HEK293 (cell line): ENCODE data around the gene FLNA.

Source experiments
- CTCF ChIA-PET: fragments of 350-600 bp; formaldehyde crosslinking; extraction: SDS; loops from one replicate; lab custom pipeline; 2021; ENCODE audit warnings: antibody characterized with exemption; lab: Yijun Ruan, JAX
- POLR2A ChIA-PET: fragments of 300-600 bp; formaldehyde crosslinking; extraction: SDS; loops from one replicate; lab custom pipeline; 2020; ENCODE audit warnings: antibody characterized with exemption, inconsistent platforms; lab: Yijun Ruan, JAX
- H3K27ac ChIP-seq: fragments of 200-500 bp; sonication (Bioruptor generic); 2 replicates; pipeline ENCODE4 v1.5.1; 2014; ENCODE audit warnings: low read depth, low read length, control low read depth, inconsistent platforms; ENCODE audit errors: extremely low read depth
- H3K36me3 ChIP-seq, 2 experiments: fragments of 200-500 bp in 1 of 2; sonication (Bioruptor generic) in 1 of 2; 1 replicate in 1 of 2; 2 replicates in 1 of 2; pipeline ENCODE4 v1.5.1; 2014 to 2017; ENCODE audit warnings: inconsistent platforms in 2 of 2, low read length in 2 of 2; ENCODE audit not compliant: control insufficient read depth in 2 of 2, insufficient read depth in 1 of 2
- H3K4me1 ChIP-seq: fragments of 200-500 bp; sonication (Bioruptor generic); 2 replicates; pipeline ENCODE4 v1.5.1; 2014; ENCODE audit warnings: mild to moderate bottlenecking, low read length, inconsistent platforms; ENCODE audit not compliant: control insufficient read depth, insufficient read depth
- H3K4me3 ChIP-seq: 2 replicates; pipeline ENCODE4 v1.5.1; 2011; ENCODE audit warnings: low read depth, mild to moderate bottlenecking, control low read depth, low read length, moderate library complexity
- H3K9me3 ChIP-seq: fragments of 200-500 bp; sonication (Bioruptor generic); 2 replicates; pipeline ENCODE4 v1.5.1; 2014; ENCODE audit warnings: low read depth, low read length, inconsistent platforms; ENCODE audit not compliant: control insufficient read depth, insufficient read depth
- AEBP2 ChIP-seq: fragments of 450-650 bp; formaldehyde crosslinking; IDR thresholded peaks from 2 replicates; pipeline ENCODE4 v1.5.1; 2016; ENCODE audit warnings: missing biosample characterization, missing genetic modification characterization, borderline replicate concordance
- BCL11A ChIP-seq: fragments of 450-650 bp; formaldehyde crosslinking; IDR thresholded peaks from 2 replicates; pipeline ENCODE4 v1.5.1; 2016; ENCODE audit warnings: low read depth, missing biosample characterization, missing genetic modification characterization
- GFI1B ChIP-seq: fragments of 450-650 bp; formaldehyde crosslinking; IDR thresholded peaks from 2 replicates; pipeline ENCODE4 v1.5.1; 2016; ENCODE audit warnings: missing biosample characterization, missing genetic modification characterization
- GLI2 ChIP-seq: fragments of 450-650 bp; formaldehyde crosslinking; IDR thresholded peaks from 2 replicates; pipeline ENCODE4; 2017; ENCODE audit warnings: missing biosample characterization, missing genetic modification characterization, low read depth, borderline replicate concordance
- GLIS2 ChIP-seq: fragments of 450-650 bp; formaldehyde crosslinking; IDR thresholded peaks from 2 replicates; pipeline ENCODE4 v1.5.1; 2016; ENCODE audit warnings: missing biosample characterization, missing genetic modification characterization
- SALL2 ChIP-seq: fragments of 450-650 bp; formaldehyde crosslinking; IDR thresholded peaks from 2 replicates; pipeline ENCODE4 v1.5.0; 2017; ENCODE audit warnings: missing biosample characterization, mild to moderate bottlenecking, missing genetic modification characterization, borderline replicate concordance
- ZNF133 ChIP-seq: fragments of 450-650 bp; formaldehyde crosslinking; IDR thresholded peaks from 2 replicates; pipeline ENCODE4 v1.5.1; 2016; ENCODE audit warnings: missing biosample characterization, missing genetic modification characterization
- ZNF140 ChIP-seq: fragments of 450-650 bp; formaldehyde crosslinking; IDR thresholded peaks from 2 replicates; pipeline ENCODE4 v1.5.1; 2016; ENCODE audit warnings: missing biosample characterization, missing genetic modification characterization
- ZNF169 ChIP-seq: fragments of 450-650 bp; formaldehyde crosslinking; IDR thresholded peaks from 2 replicates; pipeline ENCODE4 v1.5.1; 2016; ENCODE audit warnings: missing biosample characterization, missing genetic modification characterization
- ZNF202 ChIP-seq: fragments of 450-650 bp; formaldehyde crosslinking; IDR thresholded peaks from 2 replicates; pipeline ENCODE4 v1.5.1; 2016; ENCODE audit warnings: missing biosample characterization, missing genetic modification characterization, borderline replicate concordance
- ZNF274 ChIP-seq, 2 experiments: fragments of 200-500 bp in 1 of 2; fragments of 450-650 bp in 1 of 2; sonication (Bioruptor generic) in 1 of 2; formaldehyde crosslinking in 1 of 2; IDR thresholded peaks; 2 replicates each; pipeline versions ENCODE4 v1.5.1 to v1.6.1; 2014 to 2016; ENCODE audit warnings: borderline replicate concordance in 1 of 2, inconsistent platforms in 1 of 2, low read length in 1 of 2, missing biosample characterization in 1 of 2, missing genetic modification characterization in 1 of 2
- ZNF558 ChIP-seq: fragments of 450-650 bp; formaldehyde crosslinking; IDR thresholded peaks from 2 replicates; pipeline ENCODE4 v1.5.1; 2016; ENCODE audit warnings: missing biosample characterization, missing genetic modification characterization
- ZNF571 ChIP-seq: fragments of 450-650 bp; formaldehyde crosslinking; IDR thresholded peaks from 2 replicates; pipeline ENCODE4 v1.5.0; 2017; ENCODE audit warnings: missing biosample characterization, missing genetic modification characterization
- ZNF664 ChIP-seq: fragments of 450-650 bp; formaldehyde crosslinking; IDR thresholded peaks from 2 replicates; pipeline ENCODE4 v1.5.1; 2016; ENCODE audit warnings: missing biosample characterization, missing genetic modification characterization
- ZNF677 ChIP-seq: fragments of 450-650 bp; IDR thresholded peaks from 2 replicates; pipeline ENCODE4 v1.5.0; 2018; ENCODE audit warnings: missing biosample characterization, mild to moderate bottlenecking, missing genetic modification characterization, moderate library complexity
- ZNF777 ChIP-seq: fragments of 450-650 bp; formaldehyde crosslinking; IDR thresholded peaks from 2 replicates; pipeline ENCODE4 v1.5.1; 2017; ENCODE audit warnings: missing biosample characterization, missing genetic modification characterization, borderline replicate concordance
- TF ChIP-seq, protein P1 (sequence below): fragments of 450-650 bp; formaldehyde crosslinking; conservative IDR thresholded peaks from 2 replicates; pipeline ENCODE4 v1.5.1; 2016; ENCODE audit warnings: low read depth, missing biosample characterization, missing genetic modification characterization
- TF ChIP-seq, protein P2 (sequence below): sonication (generic); formaldehyde crosslinking; IDR thresholded peaks from 2 replicates; pipeline ENCODE4 v1.8.1; 2022; ENCODE audit warnings: mild to moderate bottlenecking, moderate library complexity, missing genetic modification reagents

The FLNA gene

GRCh38 chrX:154367474-154368308, 6.7 kb downstream of the FLNA start:
- Histone ChIP-seq H3K9me3 (no peaks in the 10 kb centered on the region), H3K4me1 (peaks cover 7% of the 10 kb centered on the region; the same call in 1 of the 2 replicates), H3K4me3 (no peak overlapping the region), H3K27ac (0 out of 2 replicates have a peak overlapping the region, but pooled peaks have one; percentile 16), H3K36me3 (peaks cover 10 to 69% of the 10 kb centered on the region in 2 experiments; a peak in 2 of 3 replicates)
- TF ChIP-seq BCL11A (tag by site-specific recombination) (no peak), SALL2 (tag by site-specific recombination) (no peak), ZNF202 (tag by site-specific recombination) (no peak), GLI2 (no peak), GLIS2 (tag by site-specific recombination) (no peak), ZNF274 (IDR thresholded peaks at IDR 0.05; ENCODE audit: low read length) (no peak), ZNF274 (tag by site-specific recombination; IDR thresholded peaks at IDR 0.05; ENCODE audit: borderline replicate concordance) (no peak), GFI1B (tag by site-specific recombination) (no peak), ZNF140 (tag by site-specific recombination) (no peak), ZNF571 (tag by site-specific recombination) (no peak), AEBP2 (tag by site-specific recombination) (no peak), ZNF664 (tag by site-specific recombination) (no peak), ZNF133 (no peak), ZNF777 (no peak), ZNF558 (tag by site-specific recombination) (no peak), ZNF169 (tag by site-specific recombination) (no peak), ZNF677 (tag by site-specific recombination) (no peak)
- TF ChIP-seq, protein P1, sequence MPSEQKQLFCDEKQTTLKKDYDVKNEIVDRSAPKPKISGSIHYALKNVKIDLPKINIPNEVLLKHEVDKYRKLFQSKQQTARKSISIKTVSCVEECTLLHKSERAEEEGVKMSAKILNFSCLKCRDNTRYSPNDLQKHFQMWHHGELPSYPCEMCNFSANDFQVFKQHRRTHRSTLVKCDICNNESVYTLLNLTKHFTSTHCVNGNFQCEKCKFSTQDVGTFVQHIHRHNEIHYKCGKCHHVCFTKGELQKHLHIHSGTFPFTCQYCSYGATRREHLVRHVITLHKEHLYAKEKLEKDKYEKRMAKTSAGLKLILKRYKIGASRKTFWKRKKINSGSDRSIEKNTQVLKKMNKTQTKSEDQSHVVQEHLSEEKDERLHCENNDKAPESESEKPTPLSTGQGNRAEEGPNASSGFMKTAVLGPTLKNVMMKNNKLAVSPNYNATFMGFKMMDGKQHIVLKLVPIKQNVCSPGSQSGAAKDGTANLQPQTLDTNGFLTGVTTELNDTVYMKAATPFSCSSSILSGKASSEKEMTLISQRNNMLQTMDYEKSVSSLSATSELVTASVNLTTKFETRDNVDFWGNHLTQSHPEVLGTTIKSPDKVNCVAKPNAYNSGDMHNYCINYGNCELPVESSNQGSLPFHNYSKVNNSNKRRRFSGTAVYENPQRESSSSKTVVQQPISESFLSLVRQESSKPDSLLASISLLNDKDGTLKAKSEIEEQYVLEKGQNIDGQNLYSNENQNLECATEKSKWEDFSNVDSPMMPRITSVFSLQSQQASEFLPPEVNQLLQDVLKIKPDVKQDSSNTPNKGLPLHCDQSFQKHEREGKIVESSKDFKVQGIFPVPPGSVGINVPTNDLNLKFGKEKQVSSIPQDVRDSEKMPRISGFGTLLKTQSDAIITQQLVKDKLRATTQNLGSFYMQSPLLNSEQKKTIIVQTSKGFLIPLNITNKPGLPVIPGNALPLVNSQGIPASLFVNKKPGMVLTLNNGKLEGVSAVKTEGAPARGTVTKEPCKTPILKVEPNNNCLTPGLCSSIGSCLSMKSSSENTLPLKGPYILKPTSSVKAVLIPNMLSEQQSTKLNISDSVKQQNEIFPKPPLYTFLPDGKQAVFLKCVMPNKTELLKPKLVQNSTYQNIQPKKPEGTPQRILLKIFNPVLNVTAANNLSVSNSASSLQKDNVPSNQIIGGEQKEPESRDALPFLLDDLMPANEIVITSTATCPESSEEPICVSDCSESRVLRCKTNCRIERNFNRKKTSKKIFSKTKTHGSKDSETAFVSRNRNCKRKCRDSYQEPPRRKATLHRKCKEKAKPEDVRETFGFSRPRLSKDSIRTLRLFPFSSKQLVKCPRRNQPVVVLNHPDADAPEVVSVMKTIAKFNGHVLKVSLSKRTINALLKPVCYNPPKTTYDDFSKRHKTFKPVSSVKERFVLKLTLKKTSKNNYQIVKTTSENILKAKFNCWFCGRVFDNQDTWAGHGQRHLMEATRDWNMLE (tag by site-specific recombination) = no peak
- TF ChIP-seq, protein P2, sequence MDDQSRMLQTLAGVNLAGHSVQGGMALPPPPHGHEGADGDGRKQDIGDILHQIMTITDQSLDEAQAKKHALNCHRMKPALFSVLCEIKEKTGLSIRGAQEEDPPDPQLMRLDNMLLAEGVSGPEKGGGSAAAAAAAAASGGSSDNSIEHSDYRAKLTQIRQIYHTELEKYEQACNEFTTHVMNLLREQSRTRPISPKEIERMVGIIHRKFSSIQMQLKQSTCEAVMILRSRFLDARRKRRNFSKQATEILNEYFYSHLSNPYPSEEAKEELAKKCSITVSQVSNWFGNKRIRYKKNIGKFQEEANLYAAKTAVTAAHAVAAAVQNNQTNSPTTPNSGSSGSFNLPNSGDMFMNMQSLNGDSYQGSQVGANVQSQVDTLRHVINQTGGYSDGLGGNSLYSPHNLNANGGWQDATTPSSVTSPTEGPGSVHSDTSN (CRISPR knock-in tag) = no peak
- CTCF ChIA-PET = interaction anchor here (0.6 kb wide), 1 partner anchor 9 kb away, joined by 4 read pairs; no protein-coding TSS in a partner anchor
- POLR2A ChIA-PET = interaction anchor here (1.9 to 4.3 kb wide), 2 partner anchors 10 to 20 kb away, joined by 6 to 26 read pairs; no protein-coding TSS in a partner anchor
